Stimulated activated CD8-positive, alpha-beta memory T cell treated with anti-CD3 and anti-CD28 coated beads, Interleukin-2, amount 100 ng/mL, for 1 hour (primary cell): Measurements from ENCODE around the gene CACNA1H.

ENCODE experiments used
- DNase-seq, 2 donors: peaks; one replicate each; pipeline ENCODE4 v3.0.0-alpha.2; 2020; ENCODE audit warnings: low read depth in 2 of 2

CACNA1H gene

DNA sequence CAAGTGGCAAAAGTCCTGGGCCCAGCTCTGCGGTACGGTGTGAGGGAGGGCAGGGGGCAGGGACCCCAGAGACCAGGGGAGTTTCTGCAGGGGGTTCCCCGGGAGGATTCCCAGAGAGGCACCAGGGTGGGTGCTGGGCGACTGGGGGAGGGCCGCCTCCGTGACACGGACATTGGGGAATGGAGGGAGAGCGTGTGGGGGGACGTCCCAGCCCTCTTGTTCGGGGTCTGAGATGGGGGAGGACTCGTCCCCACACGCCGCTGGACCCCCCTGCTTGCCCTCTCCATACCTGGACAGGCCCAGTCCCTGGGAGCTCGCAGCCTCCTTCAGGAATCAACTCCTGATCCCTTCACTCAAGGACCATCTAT, 30.5 kb upstream of the CACNA1H start:
- no peak for DNase-seq

DNA sequence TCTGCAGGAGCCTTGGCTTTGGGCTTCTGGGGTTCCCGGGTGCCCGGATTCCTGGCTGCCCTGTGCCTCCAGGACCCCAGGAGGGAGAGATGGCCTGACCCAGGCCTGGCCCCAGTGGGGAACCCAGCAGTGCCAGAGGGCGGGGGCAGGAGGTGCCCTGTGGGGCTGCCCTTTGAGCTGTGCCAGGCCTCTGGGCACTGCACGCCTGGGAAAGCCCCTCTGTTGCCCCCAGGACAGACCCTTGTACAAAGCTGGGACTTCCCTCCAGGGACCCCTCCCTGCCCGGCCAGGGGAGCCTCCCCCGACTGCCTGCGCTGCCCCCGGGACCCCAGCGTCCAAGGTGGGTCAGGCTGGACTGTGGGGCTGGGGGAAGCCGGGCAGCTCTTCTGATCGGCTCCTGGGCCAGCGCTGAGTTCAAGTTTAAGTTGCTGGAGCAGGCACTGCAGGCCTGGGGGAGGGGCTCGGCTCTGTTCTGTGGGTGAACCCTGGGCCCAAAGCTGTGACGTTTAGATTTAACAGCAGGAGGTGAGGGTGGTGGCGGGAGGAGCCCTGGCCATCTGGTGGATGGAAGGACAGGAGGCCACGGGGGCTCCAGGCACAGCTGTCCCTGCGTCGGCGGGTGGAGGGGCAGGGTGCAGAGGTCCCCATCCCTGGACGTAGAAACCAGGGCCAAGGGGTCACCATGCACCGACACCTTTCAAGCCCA, 29.2 kb upstream of the CACNA1H start:
- no peak for DNase-seq

DNA sequence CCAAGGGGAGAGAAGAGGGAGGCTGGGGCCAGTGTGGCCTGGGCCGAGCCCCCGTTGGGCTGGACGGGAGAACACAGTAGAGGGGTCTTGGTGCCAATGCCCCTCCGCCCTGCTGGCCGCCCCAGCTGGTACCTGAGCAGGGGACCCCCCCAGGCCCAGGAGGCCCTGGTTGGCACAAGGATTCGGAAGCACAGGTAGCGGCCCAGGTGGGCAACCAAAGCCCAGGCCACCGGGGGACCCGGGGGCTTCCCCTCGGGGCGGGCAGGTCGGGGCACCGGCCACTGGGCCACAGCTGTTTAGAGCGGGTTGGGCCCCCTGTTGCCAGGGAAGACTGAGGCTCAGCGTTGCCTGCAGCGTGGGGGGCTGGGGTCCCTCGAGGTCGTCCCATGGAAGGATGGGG, 28.6 kb upstream of the CACNA1H start:
- no peak for DNase-seq

DNA sequence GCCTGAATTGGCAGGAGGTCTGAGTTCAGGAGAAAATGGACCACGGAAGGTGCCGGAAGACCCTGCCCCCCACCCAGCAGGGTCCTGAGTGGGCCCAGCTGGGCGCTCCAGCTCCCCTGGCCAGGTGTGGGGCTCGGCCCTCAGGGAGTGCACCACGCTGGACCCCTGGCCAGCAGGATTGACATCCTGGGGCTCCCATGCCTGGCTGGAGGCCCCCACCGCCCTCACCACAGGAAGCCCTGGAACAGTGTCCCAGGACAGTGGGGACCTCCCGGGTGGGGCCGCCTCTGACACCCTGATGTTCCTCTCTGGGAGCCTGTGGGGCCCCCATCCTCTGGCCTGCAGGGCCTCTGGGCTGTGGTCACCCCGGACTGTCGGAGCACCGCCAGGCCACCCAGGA, 28.1 kb upstream of the CACNA1H start:
- no peak for DNase-seq

DNA sequence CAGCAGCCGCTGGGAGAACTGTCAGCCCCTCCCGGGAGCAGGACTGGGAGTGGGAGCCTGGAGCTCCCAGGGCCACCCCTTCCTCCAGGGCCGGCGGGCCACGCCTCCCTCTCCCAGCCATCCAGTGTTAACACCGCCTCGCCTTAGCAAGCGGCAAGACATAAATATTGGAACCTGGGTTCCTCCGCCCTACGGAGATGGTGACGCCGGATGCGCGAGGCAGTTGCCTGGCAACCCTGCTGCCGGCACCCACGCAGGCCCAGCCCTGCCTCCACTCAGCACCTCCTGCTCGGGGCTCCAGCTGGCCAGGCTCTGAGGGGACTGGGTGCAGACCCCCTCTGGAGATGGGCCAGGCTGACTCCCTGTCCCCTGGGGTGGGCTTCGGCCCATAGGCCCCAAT, 27.4 kb upstream of the CACNA1H start:
- no peak for DNase-seq

DNA sequence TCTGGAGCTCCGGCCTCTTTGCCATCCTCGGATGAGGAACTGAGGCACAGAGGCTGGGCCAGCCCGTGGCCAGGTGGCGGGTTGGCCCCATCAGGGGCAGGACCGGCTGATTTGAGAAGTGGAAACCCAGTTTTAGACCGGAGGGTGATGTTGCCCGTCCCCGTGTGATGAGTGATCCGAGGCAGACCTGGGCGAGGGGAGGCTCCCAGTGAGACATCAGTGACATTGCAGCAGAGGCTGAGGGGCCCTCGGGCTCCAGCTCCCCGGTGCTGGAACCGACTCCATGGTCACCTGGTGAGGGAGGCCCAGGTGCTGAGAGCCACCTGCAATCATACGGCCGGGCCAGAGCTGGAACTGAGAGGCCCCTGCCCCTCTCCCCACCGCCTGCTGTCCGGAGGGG, 26.9 kb upstream of the CACNA1H start:
- DNase-seq: no peak

DNA sequence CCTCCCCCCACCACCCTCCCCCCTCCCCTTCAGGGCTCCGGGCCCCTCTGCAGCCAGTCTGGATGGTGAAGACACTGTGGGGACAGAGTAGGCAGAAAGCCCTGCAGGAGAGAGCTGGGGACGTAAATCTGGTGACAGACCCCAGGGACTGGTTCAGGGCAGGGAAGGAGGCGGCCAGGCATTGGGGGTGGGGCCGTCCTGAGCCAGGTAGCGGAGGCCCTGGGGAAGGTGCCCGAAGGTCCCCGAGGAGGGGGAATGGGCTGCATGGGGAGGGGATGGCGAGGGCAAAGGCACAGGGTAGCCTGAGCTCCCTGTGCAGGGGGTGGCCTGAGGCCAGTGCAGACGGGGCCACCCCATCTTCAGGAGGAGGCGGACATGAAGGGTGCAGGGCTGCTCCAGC, 26.3 kb upstream of the CACNA1H start:
- DNase-seq: no peak

DNA sequence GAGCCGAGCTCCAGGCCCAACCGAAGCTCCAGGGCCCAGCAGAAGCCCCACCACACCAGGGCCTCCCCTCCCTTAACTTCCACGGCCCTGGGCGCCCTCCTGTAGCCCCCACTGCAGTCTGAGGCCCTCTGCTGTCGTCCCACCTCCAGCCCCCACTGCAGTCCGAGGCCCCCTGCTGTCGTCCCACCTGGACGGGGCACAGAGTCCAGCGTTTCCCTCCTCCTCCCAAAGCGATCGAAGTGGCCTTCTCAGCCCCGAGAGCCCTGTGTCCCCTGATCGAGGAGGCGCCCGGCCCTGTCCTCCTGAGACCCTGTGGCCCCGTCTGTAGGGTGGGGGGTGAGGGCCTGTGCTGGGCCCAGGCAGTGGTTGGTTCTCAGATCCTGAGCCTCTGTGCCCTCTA, 25.8 kb upstream of the CACNA1H start:
- no peak for DNase-seq

DNA sequence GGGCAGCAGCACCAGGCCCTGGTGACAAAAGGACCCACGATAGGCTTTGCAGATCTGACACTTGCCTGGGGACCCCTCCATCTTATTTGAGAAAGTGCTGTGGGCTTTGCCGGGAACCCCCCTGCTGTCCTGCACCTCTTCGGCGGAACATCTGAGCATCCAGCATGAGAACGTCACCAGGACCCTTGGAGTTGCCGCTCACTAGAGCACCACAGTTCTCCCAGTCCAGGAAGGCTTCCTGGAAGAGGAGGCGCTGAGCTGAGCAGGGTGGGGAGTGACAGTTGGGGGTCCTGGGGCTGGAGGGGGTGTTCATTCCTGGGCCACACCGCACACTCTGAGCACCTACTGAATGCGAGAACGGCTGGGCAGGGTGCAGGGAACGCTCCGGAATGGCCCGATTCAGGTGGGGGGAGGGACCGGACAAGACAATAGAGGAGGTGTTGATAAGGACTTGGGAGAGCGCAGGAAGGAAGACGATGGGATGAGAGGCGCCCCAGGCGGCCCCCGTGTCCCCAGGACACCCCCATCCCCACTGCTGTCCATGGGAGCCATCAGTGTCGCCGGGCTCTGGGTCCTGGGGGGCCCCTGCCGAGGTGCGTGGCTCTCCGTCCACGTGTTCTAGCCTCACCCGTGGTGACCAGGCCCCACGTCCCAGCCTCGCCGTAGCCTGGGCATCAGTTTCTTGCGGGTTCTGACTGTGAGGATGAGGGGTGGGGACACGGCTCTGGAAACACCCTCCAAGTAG, 24.8 kb upstream of the CACNA1H start:
- DNase-seq: no peak

DNA sequence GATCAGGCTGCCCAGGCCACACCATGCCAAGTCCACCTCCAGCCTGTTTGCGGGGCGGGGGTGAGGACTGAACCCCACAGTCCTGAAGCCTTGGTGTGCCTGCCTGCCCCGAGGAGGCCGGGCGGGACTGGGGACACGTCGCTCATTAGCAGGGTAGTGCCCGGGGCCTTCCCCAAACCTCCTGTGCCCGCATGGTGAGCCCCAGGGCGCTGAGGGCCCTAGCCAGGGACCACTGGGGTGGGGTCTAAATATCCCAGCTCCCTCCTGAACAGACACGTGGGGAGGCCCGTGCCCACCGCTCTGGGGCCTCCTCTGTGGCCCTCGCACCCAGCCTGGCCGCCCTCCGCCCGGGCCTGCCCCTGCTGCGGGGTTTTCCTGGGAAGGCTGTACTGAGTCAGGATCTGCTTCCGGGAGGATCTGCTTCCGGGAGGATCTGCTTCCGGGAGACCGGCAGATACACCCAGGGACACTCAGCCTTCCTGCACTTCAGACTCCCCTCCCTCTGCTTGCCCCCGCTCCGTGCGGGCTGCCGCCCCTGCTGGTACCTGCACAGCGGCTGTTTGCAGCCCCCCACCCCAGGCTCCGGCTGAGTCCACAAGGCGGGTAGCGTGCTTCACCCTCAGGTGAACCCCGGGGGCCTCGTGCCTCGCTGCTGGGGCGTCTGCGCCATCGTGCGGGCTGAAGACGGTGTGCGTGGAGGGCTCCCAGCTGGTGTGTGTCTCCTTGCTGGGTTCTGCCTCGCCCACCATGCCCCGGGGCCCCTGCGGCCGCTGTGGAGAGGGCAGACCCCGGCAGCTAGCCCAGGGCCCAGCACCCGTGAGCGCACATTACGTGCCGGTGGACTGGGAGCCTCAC, 23.6 kb upstream of the CACNA1H start:
- DNase-seq: no peak

DNA sequence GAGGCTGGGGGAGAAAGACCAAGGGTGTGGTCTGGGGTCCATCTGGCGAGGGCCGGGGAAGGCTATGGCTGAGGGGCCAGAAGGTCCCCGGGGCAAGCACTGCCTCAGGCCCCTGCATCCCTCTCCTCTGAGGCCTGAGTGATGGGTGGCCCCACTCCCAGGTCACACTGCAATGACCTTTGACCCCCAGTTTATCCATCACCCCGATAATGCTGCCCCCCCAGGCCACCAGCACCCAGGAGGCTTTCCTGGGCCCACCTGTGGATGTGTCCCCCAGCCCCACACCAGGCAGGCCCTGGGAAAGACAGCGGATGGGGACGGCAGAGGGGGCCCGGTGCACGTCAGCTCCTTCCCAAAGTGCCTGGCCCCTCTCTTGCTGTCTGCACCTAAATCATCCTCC, 22.5 kb upstream of the CACNA1H start:
- DNase-seq: no peak

DNA sequence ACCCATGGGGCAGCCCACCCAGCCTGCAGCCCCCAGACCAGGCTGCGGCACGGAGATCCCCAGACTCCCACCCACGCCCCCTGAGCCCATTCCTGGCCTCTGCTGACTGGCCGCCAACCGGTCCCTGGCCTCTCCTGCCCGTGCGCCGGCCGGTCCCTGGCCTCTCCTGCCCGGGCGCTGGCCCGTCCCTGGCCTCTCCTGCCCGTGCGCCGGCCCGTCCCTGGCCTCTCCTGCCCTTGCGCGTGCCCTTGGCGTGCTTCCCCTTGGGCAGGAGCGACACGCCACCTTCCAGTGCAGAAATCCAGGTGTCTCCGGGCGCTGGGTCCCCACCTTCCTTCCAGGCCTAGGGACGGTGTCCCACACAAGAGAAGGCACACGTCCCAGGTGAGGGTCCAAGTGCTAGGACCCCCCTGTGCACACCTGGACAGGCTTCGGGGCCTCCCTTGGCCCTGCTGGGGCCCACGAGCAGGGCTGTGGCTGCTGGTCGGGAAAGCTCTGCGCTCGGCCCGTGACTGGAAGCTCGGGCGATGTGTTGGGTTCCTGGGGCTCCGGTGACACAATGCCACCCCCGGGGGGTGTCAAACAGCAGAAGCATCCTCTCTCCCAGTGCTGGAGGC, 21.4 kb upstream of the CACNA1H start:
- DNase-seq: no peak

DNA sequence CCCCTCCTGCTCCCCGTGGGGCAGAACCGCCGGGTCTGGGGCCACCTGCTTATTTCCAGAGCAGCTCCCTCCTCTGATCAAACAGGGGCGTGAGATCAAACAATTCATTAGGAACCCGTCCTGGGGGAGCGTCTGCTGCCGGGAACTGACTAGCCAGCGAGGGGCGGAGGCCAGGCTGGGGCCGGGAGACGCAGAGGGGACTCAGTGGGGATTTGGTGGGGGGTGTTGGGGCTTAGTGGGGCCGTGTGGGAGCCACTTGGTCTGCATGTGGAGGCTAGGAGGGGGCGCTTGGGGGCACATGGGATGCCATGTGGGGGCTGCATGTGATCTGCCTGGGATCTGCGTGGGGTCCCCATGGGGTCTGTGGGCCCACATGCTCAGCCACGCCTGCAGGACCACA, 20.5 kb upstream of the CACNA1H start:
- DNase-seq: no peak

DNA sequence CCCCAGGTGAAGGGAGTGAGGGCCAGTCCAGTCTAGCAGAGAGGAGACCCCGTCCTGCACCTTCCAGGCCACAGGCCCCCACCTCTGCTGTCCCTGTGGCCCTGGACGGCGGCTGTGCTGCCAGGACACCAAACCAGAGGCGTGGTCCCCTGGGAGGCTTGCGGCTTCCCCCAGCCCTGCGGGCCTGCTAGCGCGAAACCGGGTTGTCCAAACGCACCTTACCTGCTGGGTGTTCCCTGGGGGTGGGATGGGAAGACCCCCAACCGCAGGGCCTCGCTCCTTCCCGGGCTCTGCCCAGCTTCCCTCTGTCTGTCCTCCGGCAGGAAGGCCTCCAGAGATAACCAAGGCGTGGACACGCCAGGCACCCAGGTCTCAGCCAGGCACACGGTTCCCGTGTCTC, 19.6 kb upstream of the CACNA1H start:
- DNase-seq: no peak

DNA sequence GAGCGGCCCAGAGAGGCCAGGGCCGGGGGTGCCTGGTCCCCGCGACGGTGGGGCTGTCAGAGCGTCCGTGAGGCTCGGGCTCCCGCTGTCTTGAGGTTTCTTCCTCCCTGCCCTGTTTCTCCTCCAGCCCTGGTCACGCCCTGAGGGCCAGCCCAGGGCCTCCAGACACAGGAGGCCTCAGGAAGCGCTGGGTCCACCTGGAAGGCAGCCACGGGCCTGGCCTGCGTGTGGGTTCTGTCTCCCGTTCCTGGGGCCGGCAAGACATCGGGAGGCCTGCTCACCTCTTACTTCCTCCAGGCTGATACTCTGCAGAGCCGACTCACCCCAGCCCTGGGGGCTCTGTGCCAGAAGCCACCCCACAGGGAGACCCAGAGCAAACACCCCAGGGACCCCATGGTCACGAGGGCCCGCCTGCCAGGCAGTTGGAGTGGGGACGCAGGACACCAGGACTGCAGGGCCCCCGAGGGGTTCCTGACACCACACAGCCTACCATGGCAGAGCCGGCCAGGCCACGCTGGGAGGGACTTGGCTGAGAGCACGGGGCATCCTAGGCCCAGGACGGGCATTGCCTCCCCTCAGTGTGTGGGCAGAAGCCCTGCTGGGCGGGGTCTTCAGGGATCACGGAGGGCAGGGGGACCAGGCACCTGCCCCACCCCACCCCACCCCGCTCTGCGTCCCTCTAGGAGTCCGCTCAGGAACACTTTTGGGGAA, 18.9 kb upstream of the CACNA1H start:
- no peak for DNase-seq

DNA sequence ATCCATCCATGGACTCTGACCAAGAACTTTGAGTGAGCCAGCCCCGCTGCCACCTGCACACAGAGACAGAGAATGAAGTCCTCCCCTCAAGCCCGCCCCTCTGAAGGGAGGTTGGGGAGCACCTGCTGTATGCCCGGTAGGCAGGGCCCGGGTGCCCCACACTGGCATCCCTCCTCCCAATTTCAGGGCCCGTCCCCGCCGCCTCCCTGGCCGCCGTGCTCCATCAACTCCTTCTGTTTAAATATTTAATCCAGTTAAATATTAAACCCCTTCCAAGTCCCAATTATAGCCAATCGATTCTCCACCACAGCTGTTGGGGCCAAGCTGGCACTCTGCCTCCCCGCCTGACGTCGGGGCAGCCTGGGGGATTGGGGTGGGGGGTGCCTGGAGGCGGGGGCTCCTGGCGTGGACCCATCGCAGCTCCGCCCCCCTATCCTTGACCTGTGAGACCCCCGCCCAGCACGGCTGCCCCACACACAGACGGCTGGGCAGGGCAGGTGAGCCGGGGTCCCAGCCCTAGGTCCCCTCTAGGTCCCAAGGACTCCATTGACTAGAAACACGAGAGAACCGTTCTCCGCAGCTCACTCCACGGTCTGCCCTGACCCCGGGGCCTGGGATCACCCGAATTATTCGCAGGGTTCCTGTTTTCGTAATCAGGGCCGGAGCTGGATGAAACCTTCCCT, 18.0 kb upstream of the CACNA1H start:
- DNase-seq: no peak

DNA sequence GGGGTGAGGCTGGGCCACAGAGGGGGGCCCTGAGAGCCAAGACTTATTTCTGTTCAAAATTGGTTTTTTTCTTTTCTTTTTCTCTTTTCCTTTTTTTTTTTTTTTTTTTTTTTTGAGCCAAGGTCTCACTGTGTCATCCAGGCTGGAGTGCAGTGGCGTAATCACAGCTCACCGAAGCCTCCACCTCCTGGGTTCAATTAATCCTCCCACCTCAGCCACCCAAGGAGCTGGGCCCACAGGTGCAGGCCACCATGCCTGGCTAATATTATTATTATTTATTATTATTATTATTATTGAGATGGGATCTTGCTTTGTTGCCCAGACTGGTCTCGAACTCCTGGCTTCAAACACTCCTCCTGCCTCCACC, 17.5 kb upstream of the CACNA1H start:
- no peak for DNase-seq

DNA sequence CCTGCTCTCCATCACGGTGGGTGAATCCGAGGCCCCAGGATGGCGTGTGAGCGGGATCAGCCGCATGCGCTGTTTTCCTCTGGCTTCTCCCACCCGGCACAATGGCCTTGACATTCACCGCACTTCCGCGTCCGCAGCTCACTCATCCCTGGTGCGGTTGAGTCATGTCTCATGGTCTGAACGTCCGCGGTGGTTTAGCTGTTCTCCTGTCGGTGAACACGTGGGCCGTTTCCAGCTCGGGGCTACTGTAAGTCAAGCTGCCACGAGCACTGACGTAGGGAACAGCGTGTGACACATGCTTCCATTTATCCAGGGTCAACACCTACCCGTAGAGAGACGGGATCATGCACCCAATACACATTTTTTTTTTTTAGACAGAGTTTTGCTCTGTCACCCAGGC, 15.3 kb upstream of the CACNA1H start:
- DNase-seq: no peak

DNA sequence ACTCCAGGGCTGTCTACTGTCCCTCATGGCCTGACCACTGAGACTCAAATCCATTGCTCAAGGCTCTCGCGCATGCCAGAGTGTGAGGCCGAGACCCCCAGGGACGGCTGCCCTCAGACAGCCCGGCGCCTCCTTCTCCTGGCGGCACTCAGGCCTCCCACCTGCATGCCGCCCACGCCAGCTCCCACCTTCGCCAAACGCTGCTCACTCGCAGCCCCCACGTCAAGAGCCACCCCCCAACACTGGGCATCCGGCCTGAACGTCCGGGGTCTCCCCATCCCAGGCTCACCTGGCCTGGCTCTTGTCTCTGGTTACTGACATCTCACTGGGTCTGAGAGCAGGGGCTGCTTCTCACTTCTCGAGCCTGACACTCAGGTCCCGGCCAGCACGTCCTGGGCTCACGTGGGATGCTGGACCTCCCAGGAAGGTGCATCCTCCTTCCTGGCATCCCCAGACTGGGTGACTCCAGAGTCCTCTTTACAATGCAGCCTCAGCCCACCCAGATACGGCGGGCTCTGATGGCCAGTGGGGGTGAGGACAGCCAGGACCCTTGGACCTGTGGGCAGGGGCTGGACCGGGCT, 12.2 kb upstream of the CACNA1H start:
- no peak for DNase-seq

DNA sequence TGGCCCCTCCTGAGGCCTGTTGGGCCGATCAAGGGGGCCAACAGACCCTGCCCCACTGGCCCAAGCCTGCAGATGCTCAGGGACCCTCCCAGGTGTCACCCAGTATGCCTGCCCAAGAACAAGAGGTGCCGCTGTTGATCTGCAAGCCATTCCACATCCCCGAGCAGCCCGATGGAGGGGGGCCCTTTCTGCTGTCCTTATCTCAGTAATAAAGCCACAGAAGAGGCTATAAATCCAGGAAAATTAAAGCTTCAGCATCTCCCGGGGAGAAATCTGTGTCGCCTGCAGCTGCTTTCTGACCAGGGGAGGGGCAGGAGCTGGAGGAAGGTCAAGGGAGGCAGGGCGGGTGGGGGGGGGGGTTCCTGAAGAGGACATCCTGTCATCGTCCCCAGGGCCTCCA, 11.7 kb upstream of the CACNA1H start:
- no peak for DNase-seq

DNA sequence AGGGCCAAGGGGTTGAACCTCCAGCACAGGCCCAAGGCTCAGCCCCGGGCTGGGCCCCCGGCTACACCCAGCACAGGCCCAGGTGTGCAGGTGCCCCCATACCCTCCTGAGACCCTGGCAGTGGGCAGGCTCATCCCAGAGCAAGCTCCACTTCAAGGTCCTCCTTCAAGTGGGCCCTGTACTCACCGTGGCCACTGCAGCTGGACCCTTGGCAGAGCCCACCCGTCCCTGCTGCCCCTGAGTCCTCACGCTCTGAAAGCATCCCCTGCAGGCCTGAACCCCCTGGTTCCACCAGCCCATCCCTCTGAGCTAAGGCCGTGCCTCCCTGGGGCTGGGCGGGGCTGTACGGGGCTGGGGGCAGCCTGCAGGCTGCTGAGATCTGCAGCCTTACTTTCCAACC, 11.2 kb upstream of the CACNA1H start:
- no peak for DNase-seq
